Keratinocyte (primary cell): Measurements from ENCODE around the gene PTK6. TPM values are rescaled to one million over a fixed set of nuclear protein-coding genes. Genes with fewer than 3 reads are reported as not detected.

Experiments
- DNase-seq: peaks from one replicate; pipeline ENCODE4 v3.0.0-alpha.2; 2011; ENCODE audit warnings: low read depth, missing footprints, low spot score
- FAIRE-seq: peaks from 2 replicates; lab custom pipeline; 2011; peaks lifted over from hg19 to GRCh38; lab: Jason Lieb, UNC
- H2AFZ ChIP-seq: 2 replicates; pipeline ENCODE4 v1.6.0; 2012; ENCODE audit warnings: low read length, control low read depth, inconsistent platforms; ENCODE audit not compliant: control insufficient read depth
- H3K27ac ChIP-seq: 2 replicates; pipeline ENCODE4 v1.5.1; 2011; ENCODE audit warnings: low read length; ENCODE audit not compliant: control insufficient read depth, insufficient read depth
- H3K27me3 ChIP-seq: 3 replicates; pipeline ENCODE4 v1.6.0; 2011; ENCODE audit warnings: low read length; ENCODE audit not compliant: control insufficient read depth, insufficient read depth; ENCODE audit errors: extremely low read depth
- H3K36me3 ChIP-seq, 2 experiments: 2 replicates in 1 of 2; 3 replicates in 1 of 2; pipeline ENCODE4 v1.5.1; 2011; ENCODE audit warnings: low read length in 2 of 2, mild to moderate bottlenecking in 1 of 2; ENCODE audit not compliant: control insufficient read depth in 2 of 2, insufficient read depth in 2 of 2; ENCODE audit errors: extremely low read depth in 1 of 2
- H3K4me1 ChIP-seq: 3 replicates; pipeline ENCODE4 v1.5.1; 2011; ENCODE audit warnings: low read length; ENCODE audit not compliant: control insufficient read depth, insufficient read depth; ENCODE audit errors: extremely low read depth
- H3K4me2 ChIP-seq: 3 replicates; pipeline ENCODE4 v1.6.0; 2011; ENCODE audit warnings: low read depth, low read length; ENCODE audit not compliant: control insufficient read depth, insufficient read depth; ENCODE audit errors: extremely low read depth
- H3K4me3 ChIP-seq, 3 experiments: fragments of 200-600 bp in 1 of 3; sonication (generic) in 1 of 3; 2 replicates in 2 of 3; 3 replicates in 1 of 3; pipeline ENCODE4 v1.5.1; 2011 to 2016; ENCODE audit warnings: low read length in 3 of 3, mild to moderate bottlenecking in 3 of 3, control low read depth in 2 of 3, inconsistent platforms in 1 of 3, low read depth in 1 of 3, mixed read lengths in 1 of 3, mixed run types in 1 of 3, moderate library complexity in 1 of 3; ENCODE audit not compliant: control insufficient read depth in 2 of 3, insufficient read depth in 2 of 3; ENCODE audit errors: extremely low read depth in 1 of 3
- H3K79me2 ChIP-seq: 2 replicates; pipeline ENCODE4 v1.6.0; 2012; ENCODE audit warnings: low read length; ENCODE audit not compliant: control insufficient read depth, insufficient read depth
- H3K9ac ChIP-seq: 3 replicates; pipeline ENCODE4 v1.6.0; 2011; ENCODE audit warnings: low read length; ENCODE audit not compliant: control insufficient read depth, insufficient read depth; ENCODE audit errors: extremely low read depth
- H3K9me1 ChIP-seq: 3 replicates; pipeline ENCODE4 v1.6.0; 2011; ENCODE audit warnings: low read length; ENCODE audit not compliant: control insufficient read depth, insufficient read depth; ENCODE audit errors: extremely low read depth
- H3K9me3 ChIP-seq: 2 replicates; pipeline ENCODE4 v1.5.1; 2012; ENCODE audit warnings: low read depth, low read length; ENCODE audit not compliant: control insufficient read depth
- H4K20me1 ChIP-seq: 3 replicates; pipeline ENCODE4 v1.6.0; 2011; ENCODE audit warnings: low read length; ENCODE audit not compliant: control insufficient read depth, insufficient read depth; ENCODE audit errors: extremely low read depth
- CTCF ChIP-seq, 3 experiments: IDR thresholded peaks in 1 of 3; conservative IDR thresholded peaks in 1 of 3; optimal IDR thresholded peaks in 1 of 3; 2 replicates in 2 of 3; 3 replicates in 1 of 3; pipeline versions ENCODE3 to v1.5.1; 2011; ENCODE audit warnings: low read length in 3 of 3, mild to moderate bottlenecking in 3 of 3, moderate library complexity in 2 of 3, control low read depth in 1 of 3, inconsistent platforms in 1 of 3; ENCODE audit not compliant: insufficient read depth in 2 of 3; ENCODE audit errors: extremely low read depth in 1 of 3
- EZH2 ChIP-seq: IDR thresholded peaks from one replicate; pipeline ENCODE4 v1.6.1; 2012; ENCODE audit warnings: inconsistent platforms, mild to moderate bottlenecking, low read length, moderate library complexity
- dilution Hi-C: fragments of 300-500 bp; cut with MboI; formaldehyde crosslinking; loops from one replicate; pipeline ENCODE4 v1.7.0; 2020; ENCODE audit warnings: low sequenced_read_pairs; ENCODE audit not compliant: extremely low pct_ligation_motif_present
- polyA plus RNA-seq, 5 experiments: library from polyadenylated mRNA; depleted of rRNA in 3 of 5; stranded (reverse) in 3 of 5; stranded (forward) in 1 of 5; unstranded in 1 of 5; fragments of >200 nt; gene quantifications; 1 replicate in 1 of 5; 2 replicates in 3 of 5; 3 replicates in 1 of 5; pipeline versions ENCODE4 v1.2.1 to v1.2.3, GENCODE V29; 2011 to 2012; ENCODE audit warnings: missing spikeins in 2 of 5, low read depth in 1 of 5, low replicate concordance in 1 of 5

The PTK6 gene
- polyA plus RNA-seq, 1 donor (not counting 4 experiments of a cell fraction or from before 2014, with no cell fraction given): 28.5 TPM

- dilution Hi-C loops: no loop called here
- Histone ChIP-seq H3K9me1 (no peaks in the 10 kb centered on the region), H3K9me3 (no peaks in the 10 kb centered on the region), H3K9ac (no peak overlapping the region), H3K27me3 (peaks cover 3% of the 10 kb centered on the region), H3K36me3 (no peaks in the 10 kb centered on the region), H3K27ac (no peak overlapping the region), H3K4me1 (peaks cover 42% of the 10 kb centered on the region), H3K79me2 (no peaks in the 10 kb centered on the region), H3K4me3 (no peak overlapping the region), H3K4me2 (no peak overlapping the region), H2AFZ (no peak overlapping the region), H4K20me1 (no peaks in the 10 kb centered on the region)
- no peak for FAIRE-seq
- no peak for TF ChIP-seq CTCF (optimal IDR thresholded peaks at IDR 0.05 in 1 of 3, IDR thresholded peaks at IDR 0.05 in 1 of 3, conservative IDR thresholded peaks at IDR 0.05 in 1 of 3; ENCODE audit: extremely low read depth in 1 of 3, insufficient read depth in 2 of 3, low read length in 3 of 3)
- TF ChIP-seq EZH2: no peak
- no peak for DNase-seq
Observed at GRCh38 chr20:63543733-63544132, 6.6 kb upstream of the PTK6 start.

GRCh38 chr20:63543131-63543530, 6.0 kb upstream of the PTK6 start:
- no peaks in the 10 kb centered on the region for H3K36me3 ChIP-seq
- H3K9ac ChIP-seq: no peak overlapping the region
- H3K4me2 ChIP-seq: no peak overlapping the region
- H2AFZ ChIP-seq: no peak overlapping the region
- no peaks in the 10 kb centered on the region for H4K20me1 ChIP-seq
- no peaks in the 10 kb centered on the region for H3K79me2 ChIP-seq
- FAIRE-seq (no peak), DNase-seq (no peak)
- H3K27ac ChIP-seq: no peak overlapping the region
- H3K27me3 ChIP-seq: peaks cover under 1% of the 10 kb centered on the region
- TF ChIP-seq CTCF (optimal IDR thresholded peaks at IDR 0.05 in 1 of 3, IDR thresholded peaks at IDR 0.05 in 1 of 3, conservative IDR thresholded peaks at IDR 0.05 in 1 of 3; ENCODE audit: extremely low read depth in 1 of 3, insufficient read depth in 2 of 3, low read length in 3 of 3): no peak
- TF ChIP-seq EZH2: no peak
- H3K4me1 ChIP-seq: peaks cover 46% of the 10 kb centered on the region
- no peak overlapping the region for H3K4me3 ChIP-seq
- no peaks in the 10 kb centered on the region for H3K9me3 ChIP-seq
- dilution Hi-C loops: no loop called here
- no peaks in the 10 kb centered on the region for H3K9me1 ChIP-seq
